Loucy (cell line): Measurements from ENCODE around the gene MRI1.

ENCODE experiments used
- EZH2phosphoT487 ChIP-seq: fragments of 200-600 bp; IDR thresholded peaks from 2 replicates; pipeline ENCODE4 v1.6.1; 2018; ENCODE audit warnings: antibody characterized with exemption, mild to moderate bottlenecking, moderate library complexity, borderline replicate concordance
- TF ChIP-seq, protein P1 (sequence below): fragments of 200-600 bp; sonication (generic); conservative IDR thresholded peaks from 2 replicates; pipeline ENCODE4 v1.5.1; 2014; ENCODE audit warnings: mild to moderate bottlenecking, antibody characterized with exemption, low read length

DNA sequence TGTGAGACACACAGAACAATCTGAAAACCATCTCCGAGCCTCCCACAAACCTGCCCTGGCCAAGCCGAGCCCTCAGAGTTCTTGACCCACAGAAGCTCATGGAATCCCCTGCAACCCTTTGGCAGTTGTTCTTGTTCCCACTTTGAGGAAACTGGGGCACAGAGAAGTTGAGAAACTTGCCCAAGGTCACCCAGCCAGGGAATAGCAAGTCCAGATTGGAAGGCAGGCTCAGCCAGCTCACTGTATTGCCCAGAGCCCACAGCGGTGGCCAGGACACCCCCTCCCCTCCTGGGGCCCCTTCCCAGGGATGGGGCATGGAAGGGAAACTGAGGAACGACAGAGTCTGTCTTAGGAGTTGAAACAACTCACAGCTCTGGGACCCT, 32.7 kb downstream of the MRI1 start:
- TF ChIP-seq, protein P1, sequence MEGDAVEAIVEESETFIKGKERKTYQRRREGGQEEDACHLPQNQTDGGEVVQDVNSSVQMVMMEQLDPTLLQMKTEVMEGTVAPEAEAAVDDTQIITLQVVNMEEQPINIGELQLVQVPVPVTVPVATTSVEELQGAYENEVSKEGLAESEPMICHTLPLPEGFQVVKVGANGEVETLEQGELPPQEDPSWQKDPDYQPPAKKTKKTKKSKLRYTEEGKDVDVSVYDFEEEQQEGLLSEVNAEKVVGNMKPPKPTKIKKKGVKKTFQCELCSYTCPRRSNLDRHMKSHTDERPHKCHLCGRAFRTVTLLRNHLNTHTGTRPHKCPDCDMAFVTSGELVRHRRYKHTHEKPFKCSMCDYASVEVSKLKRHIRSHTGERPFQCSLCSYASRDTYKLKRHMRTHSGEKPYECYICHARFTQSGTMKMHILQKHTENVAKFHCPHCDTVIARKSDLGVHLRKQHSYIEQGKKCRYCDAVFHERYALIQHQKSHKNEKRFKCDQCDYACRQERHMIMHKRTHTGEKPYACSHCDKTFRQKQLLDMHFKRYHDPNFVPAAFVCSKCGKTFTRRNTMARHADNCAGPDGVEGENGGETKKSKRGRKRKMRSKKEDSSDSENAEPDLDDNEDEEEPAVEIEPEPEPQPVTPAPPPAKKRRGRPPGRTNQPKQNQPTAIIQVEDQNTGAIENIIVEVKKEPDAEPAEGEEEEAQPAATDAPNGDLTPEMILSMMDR = no peak
- TF ChIP-seq EZH2phosphoT487 = no peak
